ENCODE results near the gene DGKD.

DNA sequence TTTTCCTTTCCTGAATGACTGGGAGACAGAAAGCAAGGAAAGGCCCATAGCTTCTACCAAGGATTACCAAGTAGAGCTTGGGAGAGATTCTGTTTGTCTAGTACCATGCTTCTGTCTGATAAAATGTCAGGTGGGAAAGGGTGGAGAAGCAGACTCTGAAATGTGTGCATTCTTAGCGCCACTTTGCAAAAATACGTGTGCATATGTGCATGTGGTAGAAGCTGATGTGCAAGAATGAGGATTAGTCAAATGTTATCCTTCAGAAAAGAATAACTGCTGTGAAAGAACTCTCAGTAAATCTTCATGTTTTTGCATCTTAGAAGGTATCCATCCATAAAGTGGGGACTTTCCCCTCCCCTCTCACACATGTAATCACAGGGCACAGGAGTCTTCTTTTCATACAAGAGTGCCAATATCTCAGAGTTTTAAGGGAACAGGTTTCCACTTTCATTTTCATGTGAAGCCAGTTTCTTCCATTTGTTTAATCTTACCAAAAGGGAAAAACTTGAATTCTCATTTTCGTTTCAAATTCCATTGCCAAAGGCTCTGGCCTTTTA, 15.4 kb upstream of the DGKD start:
- TF ChIP-seq, protein P1, sequence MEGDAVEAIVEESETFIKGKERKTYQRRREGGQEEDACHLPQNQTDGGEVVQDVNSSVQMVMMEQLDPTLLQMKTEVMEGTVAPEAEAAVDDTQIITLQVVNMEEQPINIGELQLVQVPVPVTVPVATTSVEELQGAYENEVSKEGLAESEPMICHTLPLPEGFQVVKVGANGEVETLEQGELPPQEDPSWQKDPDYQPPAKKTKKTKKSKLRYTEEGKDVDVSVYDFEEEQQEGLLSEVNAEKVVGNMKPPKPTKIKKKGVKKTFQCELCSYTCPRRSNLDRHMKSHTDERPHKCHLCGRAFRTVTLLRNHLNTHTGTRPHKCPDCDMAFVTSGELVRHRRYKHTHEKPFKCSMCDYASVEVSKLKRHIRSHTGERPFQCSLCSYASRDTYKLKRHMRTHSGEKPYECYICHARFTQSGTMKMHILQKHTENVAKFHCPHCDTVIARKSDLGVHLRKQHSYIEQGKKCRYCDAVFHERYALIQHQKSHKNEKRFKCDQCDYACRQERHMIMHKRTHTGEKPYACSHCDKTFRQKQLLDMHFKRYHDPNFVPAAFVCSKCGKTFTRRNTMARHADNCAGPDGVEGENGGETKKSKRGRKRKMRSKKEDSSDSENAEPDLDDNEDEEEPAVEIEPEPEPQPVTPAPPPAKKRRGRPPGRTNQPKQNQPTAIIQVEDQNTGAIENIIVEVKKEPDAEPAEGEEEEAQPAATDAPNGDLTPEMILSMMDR (IDR thresholded peaks at IDR 0.05): no peak
- no peak for TF ChIP-seq EP300 (IDR thresholded peaks at IDR 0.05)
- TF ChIP-seq POLR2AphosphoS5 (IDR thresholded peaks at IDR 0.05): no peak
